Measurements from ENCODE around the gene ATF6B.

GRCh38 chr6:32085759-32086459 is 42.1 kb downstream of the ATF6B start:
- no peak for TF ChIP-seq CTCF (IDR thresholded peaks at IDR 0.05)
- TF ChIP-seq POLR2A (IDR thresholded peaks at IDR 0.05) = no peak
